ENCODE measurements around the gene ITGBL1. TPM values are rescaled to one million over a fixed set of nuclear protein-coding genes. Genes with fewer than 3 reads are reported as not detected.

The ITGBL1 gene
- total and polyA plus RNA-seq, 2 donors (not counting 3 experiments of a cell fraction or from before 2014, with no cell fraction given) = 4.6 to 8.8 TPM

DNA sequence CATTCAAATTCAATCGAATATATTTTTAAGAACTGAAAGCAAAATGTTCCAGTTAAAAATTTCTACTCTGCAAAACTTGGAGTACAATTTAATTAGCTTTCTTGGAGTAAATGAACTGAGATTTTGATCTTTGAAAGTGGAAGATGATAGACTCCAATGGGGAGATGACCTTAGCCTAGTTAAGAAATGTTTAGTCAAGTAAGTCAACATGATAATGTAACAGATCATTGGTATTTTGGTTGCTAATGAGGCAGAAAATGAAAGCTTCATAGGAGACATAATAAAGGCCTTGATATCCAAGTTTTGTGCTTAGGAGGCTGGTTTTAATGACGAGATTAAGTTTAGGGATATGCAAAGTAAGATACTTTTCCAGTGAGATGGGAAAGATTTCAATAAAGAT is 181.7 kb downstream of the ITGBL1 start:
- BruUV-seq (replicated peaks) = no TSS peak
- TF ChIP-seq POLR2A (IDR thresholded peaks at IDR 0.05; ENCODE audit: low read depth, low read length) (no peak), GATA2 (IDR thresholded peaks at IDR 0.05; ENCODE audit: insufficient read depth, insufficient read length, low read depth, low read length) (no peak), FOS (IDR thresholded peaks at IDR 0.05; ENCODE audit: borderline replicate concordance, insufficient read depth, low read length) (no peak)
- no peaks in the 10 kb centered on the region for H3K36me3 ChIP-seq (ENCODE audit: control insufficient read depth in 2 of 2, extremely low read depth in 1 of 2, insufficient read depth in 2 of 2, low read length in 2 of 2)
- ChIA-PET CTCF (interaction anchor here (1.2 to 1.5 kb wide), 3 partner anchors 9 to 123 kb away, joined by 3 to 5 read pairs (median 3); no protein-coding TSS in a partner anchor), POLR2A (no interaction called here)
- no peak overlapping the region for H3K27ac ChIP-seq (ENCODE audit: insufficient read depth, low read depth, low read length)
- DNase-seq (ENCODE audit: low read depth, low spot score) (no peak), FAIRE-seq (no peak)
- no peak overlapping the region for H3K4me2 ChIP-seq (ENCODE audit: insufficient read depth, low read length)
- no peaks in the 10 kb centered on the region for H4K20me1 ChIP-seq (replicated peaks; ENCODE audit: control insufficient read depth, extremely low read depth, insufficient read depth, low read length)
- no peaks in the 10 kb centered on the region for H3K79me2 ChIP-seq (ENCODE audit: control insufficient read depth, insufficient read depth, low read length)
- dilution Hi-C loops (cut with MboI; ENCODE audit: extremely low pct_ligation_motif_present, low sequenced_read_pairs) = no loop called here
- H3K4me1 ChIP-seq (ENCODE audit: control insufficient read depth, extremely low read depth, insufficient read depth, low read length) = peaks cover 2% of the 10 kb centered on the region
- H3K4me3 ChIP-seq (replicated peaks in 1 of 3; ENCODE audit: insufficient read depth in 1 of 3, low read depth in 1 of 3, low read length in 3 of 3) = no peak overlapping the region
- intact Hi-C loops (cut with micrococcal nuclease) = no loop called here
- H3K9ac ChIP-seq (replicated peaks; ENCODE audit: extremely low read depth, insufficient read depth, low read length) = no peak overlapping the region
- no peak overlapping the region for H2AFZ ChIP-seq (ENCODE audit: low read depth, low read length)
- no peaks in the 10 kb centered on the region for H3K9me1 ChIP-seq (replicated peaks; ENCODE audit: control insufficient read depth, extremely low read depth, insufficient read depth, low read length)
- H3K9me3 ChIP-seq (replicated peaks; ENCODE audit: control insufficient read depth, insufficient read depth, low read length) = no peaks in the 10 kb centered on the region
- H3K27me3 ChIP-seq (ENCODE audit: control insufficient read depth in 2 of 2, insufficient read depth in 2 of 2, low read length in 2 of 2) = no peaks in the 10 kb centered on the region

DNA sequence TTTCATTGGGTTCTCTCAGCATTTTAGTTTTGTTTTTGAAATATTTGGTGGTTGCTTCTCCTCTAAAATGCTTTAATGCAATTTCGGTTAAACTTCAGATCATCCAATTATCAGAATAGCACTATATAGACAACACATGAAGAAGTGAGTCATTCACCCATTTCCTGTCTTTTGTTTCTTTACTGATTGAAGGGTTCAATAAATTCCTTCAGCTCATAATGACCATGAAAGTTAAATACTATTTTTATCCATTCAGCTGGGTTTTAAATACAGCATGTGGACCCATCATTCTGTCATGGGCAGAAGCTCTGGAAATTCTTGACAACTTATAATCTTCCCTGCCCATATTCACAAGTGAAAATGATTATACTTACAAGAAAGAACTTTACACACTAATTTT is 187.2 kb downstream of the ITGBL1 start:
- Histone ChIP-seq H3K4me2 (ENCODE audit: insufficient read depth, low read length) (peak overlapping the region; percentile 56), H4K20me1 (replicated peaks; ENCODE audit: control insufficient read depth, extremely low read depth, insufficient read depth, low read length) (no peaks in the 10 kb centered on the region), H3K27ac (ENCODE audit: insufficient read depth, low read depth, low read length) (peak overlapping the region; percentile 84), H3K36me3 (ENCODE audit: control insufficient read depth in 2 of 2, extremely low read depth in 1 of 2, insufficient read depth in 2 of 2, low read length in 2 of 2) (no peaks in the 10 kb centered on the region), H3K4me3 (replicated peaks in 1 of 3; ENCODE audit: insufficient read depth in 1 of 3, low read depth in 1 of 3, low read length in 3 of 3) (no peak overlapping the region), H3K27me3 (ENCODE audit: control insufficient read depth in 2 of 2, insufficient read depth in 2 of 2, low read length in 2 of 2) (no peaks in the 10 kb centered on the region), H3K9ac (replicated peaks; ENCODE audit: extremely low read depth, insufficient read depth, low read length) (peak overlapping the region; percentile 5), H3K9me3 (replicated peaks; ENCODE audit: control insufficient read depth, insufficient read depth, low read length) (no peaks in the 10 kb centered on the region), H3K9me1 (replicated peaks; ENCODE audit: control insufficient read depth, extremely low read depth, insufficient read depth, low read length) (no peaks in the 10 kb centered on the region), H3K4me1 (ENCODE audit: control insufficient read depth, extremely low read depth, insufficient read depth, low read length) (peaks cover 24% of the 10 kb centered on the region), H2AFZ (ENCODE audit: low read depth, low read length) (peak overlapping the region; percentile 26), H3K79me2 (ENCODE audit: control insufficient read depth, insufficient read depth, low read length) (no peaks in the 10 kb centered on the region)
- ChIA-PET CTCF (interaction anchor here (1.0 to 2.3 kb wide), 4 partner anchors 16 to 494 kb away, joined by 3 to 9 read pairs (median 5); no protein-coding TSS in a partner anchor), POLR2A (interaction anchor here (0.5 to 1.0 kb wide), 2 partner anchors 15 to 1199 kb away, joined by 3 read pairs; no protein-coding TSS in a partner anchor)
- FAIRE-seq (peak; percentile 15), DNase-seq (ENCODE audit: low read depth, low spot score) (peak; percentile 49)
- intact Hi-C loops (cut with micrococcal nuclease) (loop anchor here (1.0 kb wide), 3 partner anchors 15 to 189 kb away; no protein-coding TSS in a partner anchor), dilution Hi-C loops (cut with MboI; ENCODE audit: extremely low pct_ligation_motif_present, low sequenced_read_pairs) (no loop called here)
- no TSS peak for BruUV-seq (replicated peaks)
- TF ChIP-seq JUN (IDR thresholded peaks at IDR 0.05; ENCODE audit: borderline replicate concordance, insufficient read depth, insufficient read length, low read depth) (peak; percentile 65), MAX (IDR thresholded peaks at IDR 0.05; ENCODE audit: insufficient read depth, insufficient read length) (no peak)

Measured in endothelial cell of umbilical vein (primary cell).